ENCODE data around the gene SAP30. TPM values are rescaled to one million over a fixed set of nuclear protein-coding genes. Genes with fewer than 3 reads are reported as not detected.

The SAP30 gene
- total and polyA plus RNA-seq, 9 donors: 10.7 to 32.3 (median 15.7) TPM

DNA sequence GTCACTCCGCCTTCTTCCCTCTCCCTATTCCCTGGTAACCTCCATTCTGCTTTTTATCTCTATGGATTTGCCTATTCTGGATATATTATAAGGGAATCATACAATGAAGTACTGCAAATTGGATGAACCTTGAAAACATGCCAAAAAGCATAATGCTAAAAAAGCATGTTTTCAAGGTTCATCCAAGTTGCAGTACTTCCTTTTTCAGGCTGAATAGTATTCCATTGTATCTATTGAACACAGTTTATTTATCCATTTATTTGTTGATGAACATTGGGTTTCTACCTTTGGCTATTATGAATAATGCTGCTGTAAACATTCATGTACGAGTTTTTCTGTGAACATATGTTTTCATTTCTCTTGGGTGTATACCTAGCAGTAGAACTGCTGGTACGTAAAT, 9.2 kb downstream of the SAP30 start:
- no peak for DNase-seq
- intact Hi-C loops (cut with DNase I): no loop called here
- no peak overlapping the region for H3K4me3 ChIP-seq
- TF ChIP-seq, protein P1, sequence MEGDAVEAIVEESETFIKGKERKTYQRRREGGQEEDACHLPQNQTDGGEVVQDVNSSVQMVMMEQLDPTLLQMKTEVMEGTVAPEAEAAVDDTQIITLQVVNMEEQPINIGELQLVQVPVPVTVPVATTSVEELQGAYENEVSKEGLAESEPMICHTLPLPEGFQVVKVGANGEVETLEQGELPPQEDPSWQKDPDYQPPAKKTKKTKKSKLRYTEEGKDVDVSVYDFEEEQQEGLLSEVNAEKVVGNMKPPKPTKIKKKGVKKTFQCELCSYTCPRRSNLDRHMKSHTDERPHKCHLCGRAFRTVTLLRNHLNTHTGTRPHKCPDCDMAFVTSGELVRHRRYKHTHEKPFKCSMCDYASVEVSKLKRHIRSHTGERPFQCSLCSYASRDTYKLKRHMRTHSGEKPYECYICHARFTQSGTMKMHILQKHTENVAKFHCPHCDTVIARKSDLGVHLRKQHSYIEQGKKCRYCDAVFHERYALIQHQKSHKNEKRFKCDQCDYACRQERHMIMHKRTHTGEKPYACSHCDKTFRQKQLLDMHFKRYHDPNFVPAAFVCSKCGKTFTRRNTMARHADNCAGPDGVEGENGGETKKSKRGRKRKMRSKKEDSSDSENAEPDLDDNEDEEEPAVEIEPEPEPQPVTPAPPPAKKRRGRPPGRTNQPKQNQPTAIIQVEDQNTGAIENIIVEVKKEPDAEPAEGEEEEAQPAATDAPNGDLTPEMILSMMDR (IDR thresholded peaks at IDR 0.05): no peak
- TF ChIP-seq EP300 (IDR thresholded peaks at IDR 0.05): no peak
- TF ChIP-seq POLR2A (IDR thresholded peaks at IDR 0.05): no peak
- no peak overlapping the region for H3K27ac ChIP-seq
- WGBS, 3 donors: 97 to 99% (median 97%) methylated on average over 3 of the region's 3 CpGs
- no peaks in the 10 kb centered on the region for H3K4me1 ChIP-seq (ENCODE audit: insufficient read depth)
- no peaks in the 10 kb centered on the region for H3K27me3 ChIP-seq
- H3K36me3 ChIP-seq: no peaks in the 10 kb centered on the region
- no peaks in the 10 kb centered on the region for H3K9me3 ChIP-seq

DNA sequence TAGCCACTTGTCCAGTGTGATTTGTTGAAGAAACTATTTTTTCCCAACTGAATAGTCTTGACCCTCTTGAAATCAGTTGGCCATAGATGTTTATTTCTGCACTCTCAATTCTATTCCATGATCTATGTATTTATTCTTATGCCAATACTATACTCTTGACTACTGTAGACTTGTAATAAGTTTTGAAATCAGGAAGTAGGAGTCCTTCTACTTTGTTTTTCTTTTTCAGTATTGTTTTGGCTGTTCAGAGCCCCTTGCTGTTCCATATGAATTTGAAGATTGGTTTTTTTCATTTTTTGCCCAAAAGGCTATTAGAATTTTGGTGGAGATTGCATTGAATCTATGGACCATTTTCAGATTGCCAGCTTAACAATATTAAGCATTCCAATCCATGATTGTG, 10.2 kb downstream of the SAP30 start:
- no peaks in the 10 kb centered on the region for H3K9me3 ChIP-seq
- TF ChIP-seq, protein P1 (IDR thresholded peaks at IDR 0.05): no peak
- no peak for TF ChIP-seq POLR2A (IDR thresholded peaks at IDR 0.05)
- TF ChIP-seq EP300 (IDR thresholded peaks at IDR 0.05): no peak
- H3K36me3 ChIP-seq: no peaks in the 10 kb centered on the region
- H3K4me3 ChIP-seq: no peak overlapping the region
- no peak overlapping the region for H3K27ac ChIP-seq
- intact Hi-C loops (cut with DNase I): no loop called here
- H3K27me3 ChIP-seq: no peaks in the 10 kb centered on the region
- no peak for DNase-seq
- no peaks in the 10 kb centered on the region for H3K4me1 ChIP-seq (ENCODE audit: insufficient read depth)

DNA sequence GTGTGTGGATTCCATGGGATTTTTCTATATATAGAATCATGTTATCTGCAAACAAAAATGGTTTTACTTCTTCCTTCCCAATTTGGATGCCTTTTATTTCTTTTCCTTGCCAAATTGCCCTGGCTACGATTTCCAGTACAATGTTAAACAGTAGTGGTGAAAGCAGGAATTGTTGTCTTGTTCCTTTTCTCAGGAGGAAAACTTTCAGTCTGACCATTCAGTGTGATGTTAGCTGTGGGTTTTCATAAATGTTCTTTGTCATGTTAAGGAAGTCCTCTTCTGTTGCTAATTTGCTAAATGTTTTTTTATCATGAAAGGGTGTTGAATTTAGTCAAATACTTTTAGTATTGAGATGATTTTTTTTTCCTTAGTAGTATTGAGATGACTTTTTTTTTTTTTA, 10.9 kb downstream of the SAP30 start:
- Histone ChIP-seq H3K4me3 (no peak overlapping the region), H3K36me3 (no peaks in the 10 kb centered on the region), H3K4me1 (ENCODE audit: insufficient read depth) (no peaks in the 10 kb centered on the region), H3K9me3 (no peaks in the 10 kb centered on the region), H3K27me3 (no peaks in the 10 kb centered on the region), H3K27ac (no peak overlapping the region)
- WGBS, 3 donors: 2 to 11% (median 8%) methylated on average over 1 of the region's 1 CpG
- no peak for DNase-seq
- TF ChIP-seq, protein P1 (IDR thresholded peaks at IDR 0.05): no peak
- TF ChIP-seq POLR2A (IDR thresholded peaks at IDR 0.05) (no peak), EP300 (IDR thresholded peaks at IDR 0.05) (no peak)
- intact Hi-C loops (cut with DNase I): no loop called here

DNA sequence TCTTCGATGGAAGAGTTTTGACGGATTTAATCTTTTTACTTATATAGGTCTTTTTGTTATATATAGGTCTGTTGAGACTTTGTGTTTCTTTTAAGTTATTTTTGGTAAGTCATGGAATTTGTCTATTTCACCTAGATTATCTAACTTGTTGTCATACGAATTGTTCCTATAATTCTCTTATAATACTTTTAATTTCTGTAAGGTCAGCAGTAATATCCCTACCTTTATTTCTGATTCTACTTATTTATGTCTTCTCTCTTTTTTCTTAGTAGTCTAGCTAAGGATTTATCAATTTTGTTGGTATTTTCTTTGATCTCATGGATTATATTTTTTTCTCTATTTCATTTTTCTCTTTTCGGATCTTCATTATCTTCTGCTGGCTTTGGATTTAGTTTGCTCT, 11.6 kb downstream of the SAP30 start:
- H3K27ac ChIP-seq: no peak overlapping the region
- intact Hi-C loops (cut with DNase I): no loop called here

More for the DNA sequence above, 11.6 kb downstream of the SAP30 start:
- H3K4me3 ChIP-seq: no peak overlapping the region
- H3K4me1 ChIP-seq (ENCODE audit: insufficient read depth): no peaks in the 10 kb centered on the region
- TF ChIP-seq POLR2A (IDR thresholded peaks at IDR 0.05): no peak
- TF ChIP-seq, protein P1 (IDR thresholded peaks at IDR 0.05): no peak
- TF ChIP-seq EP300 (IDR thresholded peaks at IDR 0.05): no peak
- DNase-seq: no peak
- WGBS, 3 donors: 95 to 96% (median 96%) methylated on average over 4 of the region's 4 CpGs
- no peaks in the 10 kb centered on the region for H3K27me3 ChIP-seq
- H3K9me3 ChIP-seq: no peaks in the 10 kb centered on the region
- H3K36me3 ChIP-seq: no peaks in the 10 kb centered on the region
